B cell (primary cell): ENCODE results near the gene CHCHD1. TPM values are rescaled to one million over a fixed set of nuclear protein-coding genes. Genes with fewer than 3 reads are reported as not detected.

Experiments
- ATAC-seq: fragments of 200-7000 bp; cut with Tn5 transposase; one replicate; pipeline ENCODE4 v1.10.0; 2021; ENCODE audit warnings: low read depth, mild to moderate bottlenecking, moderate number of reproducible peaks, moderate library complexity
- CTCF ChIA-PET: fragments of 350-600 bp; sonication (Branson Sonifier 250); formaldehyde crosslinking; loops from one replicate; lab custom pipeline; 2021; ENCODE audit warnings: antibody characterized with exemption, inconsistent platforms; lab: Charles Lee
- POLR2A ChIA-PET: fragments of 350-600 bp; sonication (Branson Sonifier 250); formaldehyde crosslinking; loops from one replicate; lab custom pipeline; 2021; ENCODE audit warnings: antibody characterized with exemption; lab: Charles Lee
- DNase-seq: peaks from one replicate; pipeline ENCODE4 v3.0.0; 2013
- H2AFZ ChIP-seq: 2 replicates; pipeline ENCODE4 v1.6.1; 2012; ENCODE audit warnings: mild to moderate bottlenecking, low read depth, low read length; ENCODE audit not compliant: insufficient read depth, poor library complexity, severe bottlenecking
- H3K27ac ChIP-seq, 2 donors: 1 replicate in 1 of 2; 2 replicates in 1 of 2; pipeline ENCODE4 v1.5.1; 2012 to 2013; ENCODE audit warnings: low read length in 2 of 2, mild to moderate bottlenecking in 2 of 2, moderate library complexity in 1 of 2
- H3K27me3 ChIP-seq, 4 experiments: fragments of 200-600 bp in 1 of 4; sonication (generic) in 1 of 4; replicated peaks in 1 of 4; 1 replicate in 2 of 4; 2 replicates in 2 of 4; pipeline versions ENCODE4 v1.6.1 to v1.7.0; 2013 to 2016; ENCODE audit warnings: low read length in 3 of 4, mild to moderate bottlenecking in 2 of 4, mixed read lengths in 1 of 4, moderate library complexity in 1 of 4; ENCODE audit not compliant: insufficient read depth in 4 of 4, control insufficient read depth in 3 of 4; ENCODE audit errors: control extremely low read depth in 1 of 4
- H3K36me3 ChIP-seq, 2 experiments: replicated peaks in 1 of 2; 1 replicate in 1 of 2; 2 replicates in 1 of 2; pipeline versions ENCODE4 v1.6.1 to v1.7.1; 2013; ENCODE audit warnings: low read length in 1 of 2; ENCODE audit not compliant: insufficient read depth in 2 of 2, control insufficient read depth in 1 of 2; ENCODE audit errors: control extremely low read depth in 1 of 2, extremely low read depth in 1 of 2
- H3K4me1 ChIP-seq, 2 donors: fragments of 200-600 bp in 1 of 2; sonication (generic) in 1 of 2; 1 replicate in 1 of 2; 2 replicates in 1 of 2; pipeline versions ENCODE4 v1.5.1 to v1.6.1; 2013 to 2017; ENCODE audit warnings: low read length in 2 of 2; ENCODE audit not compliant: control insufficient read depth in 2 of 2, insufficient read depth in 2 of 2
- H3K4me2 ChIP-seq: replicated peaks from 2 replicates; pipeline ENCODE3; 2012; ENCODE audit warnings: mild to moderate bottlenecking, low read depth, low read length; ENCODE audit not compliant: poor library complexity, severe bottlenecking
- H3K4me3 ChIP-seq, 5 experiments: fragments of 200-600 bp in 1 of 5; sonication (generic) in 1 of 5; 1 replicate in 3 of 5; 2 replicates in 2 of 5; pipeline versions ENCODE4 v1.5.1 to v1.7.0; 2011 to 2016; ENCODE audit warnings: low read length in 4 of 5, mild to moderate bottlenecking in 4 of 5, low read depth in 2 of 5, control low read depth in 1 of 5, moderate library complexity in 1 of 5; ENCODE audit not compliant: insufficient read depth in 1 of 5; ENCODE audit errors: control extremely low read depth in 1 of 5, extremely low read depth in 1 of 5
- H3K79me2 ChIP-seq: fragments of 200-600 bp; sonication (generic); one replicate; pipeline ENCODE4 v1.6.0; 2016; ENCODE audit warnings: low read length; ENCODE audit not compliant: control insufficient read depth, insufficient read depth
- H3K9ac ChIP-seq: fragments of 200-600 bp; sonication (generic); 2 replicates; pipeline ENCODE4 v1.6.1; 2017; ENCODE audit warnings: mild to moderate bottlenecking, low read length, moderate library complexity
- H3K9me3 ChIP-seq, 3 donors: one replicate each; pipeline versions ENCODE4 v1.6.1 to v1.7.1; 2013; ENCODE audit warnings: low read length in 2 of 3; ENCODE audit not compliant: control insufficient read depth in 2 of 3, insufficient read depth in 1 of 3; ENCODE audit errors: control extremely low read depth in 1 of 3
- H4K20me1 ChIP-seq: 2 replicates; pipeline ENCODE4 v1.6.0; 2012; ENCODE audit warnings: mild to moderate bottlenecking, low read length; ENCODE audit not compliant: insufficient read depth, control insufficient read depth, poor library complexity, severe bottlenecking
- H3K27ac Mint-ChIP-seq: one replicate; pipeline ENCODE4 v1.8.0; 2021; ENCODE audit warnings: mixed read lengths
- H3K27me3 Mint-ChIP-seq: one replicate; pipeline ENCODE4 v1.8.0; 2021; ENCODE audit warnings: mixed read lengths
- H3K4me1 Mint-ChIP-seq: one replicate; pipeline ENCODE4 v1.8.0; 2021; ENCODE audit warnings: mixed read lengths
- H3K4me3 Mint-ChIP-seq: one replicate; pipeline ENCODE4 v1.8.0; 2021; ENCODE audit warnings: mixed read lengths
- H3K9me3 Mint-ChIP-seq: one replicate; pipeline ENCODE4 v1.8.0; 2022; ENCODE audit warnings: mixed read lengths; ENCODE audit not compliant: insufficient read depth
- CTCF ChIP-seq: fragments of 200-600 bp; IDR thresholded peaks from one replicate; pipeline ENCODE4 v1.8.0; 2022; ENCODE audit warnings: antibody characterized with exemption, mild to moderate bottlenecking
- EZH2 ChIP-seq: IDR thresholded peaks from 2 replicates; pipeline ENCODE4 v1.6.1; 2012; ENCODE audit warnings: borderline replicate concordance, low read depth, mild to moderate bottlenecking, moderate library complexity, low read length; ENCODE audit not compliant: insufficient read depth, poor library complexity, severe bottlenecking
- WGBS: methylation state at CpG from one replicate; pipeline ENCODE4 v1.1.5; 2013; ENCODE audit warnings: missing lambda C conversion rate; ENCODE audit not compliant: insufficient coverage; 5-methylcytosine and 5-hydroxymethylcytosine counted together
- intact Hi-C: fragments of 100-400 bp; cut with micrococcal nuclease; formaldehyde crosslinking; loops from one replicate; pipeline ENCODE4 v1.10.0; 2022
- polyA plus RNA-seq: library from polyadenylated mRNA; depleted of rRNA; stranded (reverse); fragments of >200 nt; gene quantifications from 2 replicates; pipeline ENCODE4 v1.2.3, GENCODE V29; 2012
- total RNA-seq, 2 donors: library from RNA; stranded (reverse); fragments of 120-200 nt in 1 of 2; gene quantifications; 1 replicate in 1 of 2; 2 replicates in 1 of 2; pipeline versions ENCODE4 v1.2.3 to v1.2.4, GENCODE V29; 2013 to 2022

Gene CHCHD1
- total and polyA plus RNA-seq, 2 donors (not counting 1 experiment from before 2014, with no cell fraction given), result 11.9 to 14.7 TPM

- Histone ChIP-seq H3K27ac (no peak overlapping the region), H3K27me3 (no peaks in the 10 kb centered on the region), H4K20me1 (peaks cover 2% of the 10 kb centered on the region), H3K9ac (no peak overlapping the region), H3K36me3 (peaks cover 0 to 66% of the 10 kb centered on the region in 2 experiments), H2AFZ (no peak overlapping the region), H3K9me3 (no peaks in the 10 kb centered on the region), H3K79me2 (peaks cover 12% of the 10 kb centered on the region), H3K4me2 (no peak overlapping the region), H3K4me1 (no peaks in the 10 kb centered on the region), H3K4me3 (no peak overlapping the region)
- ChIA-PET CTCF (no interaction called here), POLR2A (no interaction called here)
- ATAC-seq, result no peak
- intact Hi-C loops, result no loop called here
- DNase-seq, result no peak
- 81% methylated on average over 4 of the region's 5 CpGs for WGBS
- Mint-ChIP-seq H3K4me3 (no peak overlapping the region), H3K27ac (no peak overlapping the region), H3K4me1 (no peaks in the 10 kb centered on the region), H3K27me3 (no peaks in the 10 kb centered on the region), H3K9me3 (no peaks in the 10 kb centered on the region)
- no peak for TF ChIP-seq EZH2
- no peak for TF ChIP-seq CTCF
Observed at GRCh38 chr10:73796766-73797165, 14.9 kb downstream of the CHCHD1 start.

- H3K4me2 ChIP-seq, result no peak overlapping the region
- ChIA-PET POLR2A (interaction anchor here (0.9 kb wide), 1 partner anchor 17 kb away, joined by 3 read pairs; no protein-coding TSS in a partner anchor), CTCF (no interaction called here)
- H3K9ac ChIP-seq, result no peak overlapping the region
- Mint-ChIP-seq H3K27ac (no peak overlapping the region), H3K4me1 (no peaks in the 10 kb centered on the region), H3K27me3 (no peaks in the 10 kb centered on the region), H3K4me3 (no peak overlapping the region), H3K9me3 (no peaks in the 10 kb centered on the region)
- H3K4me1 ChIP-seq, result no peaks in the 10 kb centered on the region
- H3K4me3 ChIP-seq, result no peak overlapping the region
- no peaks in the 10 kb centered on the region for H3K9me3 ChIP-seq
- peaks cover 6% of the 10 kb centered on the region for H3K79me2 ChIP-seq
- no peak overlapping the region for H2AFZ ChIP-seq
- intact Hi-C loops, result no loop called here
- H3K36me3 ChIP-seq, result peaks cover 0 to 66% of the 10 kb centered on the region in 2 experiments
- DNase-seq, result no peak
- peaks cover 6% of the 10 kb centered on the region for H4K20me1 ChIP-seq
- no peak for ATAC-seq
- 92% methylated on average over 13 of the region's 19 CpGs for WGBS
- no peak for TF ChIP-seq CTCF
- TF ChIP-seq EZH2, result no peak
- no peak overlapping the region for H3K27ac ChIP-seq
- H3K27me3 ChIP-seq, result no peaks in the 10 kb centered on the region
Observed at GRCh38 chr10:73797324-73798025, 15.6 kb downstream of the CHCHD1 start.
